Mesothelial cell of epicardium (in vitro differentiated cells): ENCODE measurements around the gene SUPT4H1. TPM values are rescaled to one million over a fixed set of nuclear protein-coding genes. Genes with fewer than 3 reads are reported as not detected.

Experiments
- DNase-seq, 2 experiments: peaks; one replicate each; pipeline ENCODE4 v3.0.0; 2021; ENCODE audit warnings: low spot score in 2 of 2; ENCODE audit not compliant: unreplicated experiment in 2 of 2
- H3K27ac Mint-ChIP-seq: 2 replicates; pipeline ENCODE4 v1.8.0; 2021; ENCODE audit warnings: mixed read lengths
- H3K27me3 Mint-ChIP-seq: 2 replicates; pipeline ENCODE4 v1.8.0; 2021; ENCODE audit warnings: low read depth, mixed read lengths
- H3K36me3 Mint-ChIP-seq: 2 replicates; pipeline ENCODE4 v1.8.0; 2021; ENCODE audit warnings: mixed read lengths
- H3K4me1 Mint-ChIP-seq: 2 replicates; pipeline ENCODE4 v1.8.0; 2021; ENCODE audit warnings: mixed read lengths
- H3K4me3 Mint-ChIP-seq: 2 replicates; pipeline ENCODE4 v1.8.0; 2021; ENCODE audit warnings: mild to moderate bottlenecking, moderate library complexity, mixed read lengths
- H3K9me3 Mint-ChIP-seq: 2 replicates; pipeline ENCODE4 v1.8.0; 2021; ENCODE audit warnings: mixed read lengths
- CTCF ChIP-seq: fragments of 200-600 bp; sonication (generic); IDR thresholded peaks from one replicate; pipeline ENCODE4 v1.5.0; 2021; ENCODE audit warnings: antibody characterized with exemption; ENCODE audit not compliant: unreplicated experiment
- total RNA-seq: library from RNA; stranded (reverse); gene quantifications from 3 replicates; pipeline ENCODE4 v1.2.1, GENCODE V29; 2021

SUPT4H1 gene
- total RNA-seq, 1 donor from 2014 or later = 76.8 TPM

- Mint-ChIP-seq H3K4me1 (peaks cover 15% of the 10 kb centered on the region), H3K4me3 (no peak overlapping the region), H3K27me3 (no peaks in the 10 kb centered on the region)
These were observed 22.0 kb downstream of the SUPT4H1 start for GRCh38 chr17:58329810-58330537.

DNA sequence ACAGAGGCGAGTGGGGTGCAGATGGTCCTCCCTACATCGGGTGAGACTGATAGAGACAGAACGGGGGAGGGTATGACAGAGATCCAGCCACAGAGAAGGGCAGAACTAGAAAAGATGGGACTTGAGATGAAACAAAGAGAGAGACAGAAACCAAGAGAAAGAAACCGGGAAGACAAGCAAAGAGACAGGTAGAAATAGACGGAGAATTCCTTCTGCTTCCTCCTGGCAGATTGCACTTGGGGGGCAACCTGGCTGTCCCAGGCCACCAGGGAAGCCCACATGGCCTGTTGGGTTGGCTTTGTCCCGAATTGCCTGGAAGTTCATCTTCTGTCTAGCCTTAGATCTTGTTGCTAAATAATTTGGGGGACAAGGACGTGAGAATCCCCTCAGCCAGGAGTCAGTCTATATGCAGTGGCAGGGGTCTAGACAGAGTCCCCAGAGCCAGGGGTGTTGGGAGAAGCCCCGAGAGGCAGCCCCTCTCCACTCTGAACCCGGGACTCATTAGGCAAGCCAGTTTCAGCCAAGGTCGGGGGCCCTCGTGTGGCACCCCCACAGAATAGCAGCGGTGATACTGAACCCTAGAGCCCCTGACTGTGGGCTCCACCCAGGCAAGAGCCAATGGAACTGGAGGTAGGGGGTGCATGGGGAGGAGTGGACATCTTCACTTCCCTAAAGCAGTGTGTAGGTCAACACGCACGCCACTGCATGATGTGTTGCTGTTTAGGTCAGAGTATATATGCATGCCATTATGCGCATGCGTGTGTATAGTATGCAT, 22.8 kb downstream of the SUPT4H1 start:
- no peaks in the 10 kb centered on the region for H3K36me3 Mint-ChIP-seq
- H3K9me3 Mint-ChIP-seq = no peaks in the 10 kb centered on the region
- H3K4me3 Mint-ChIP-seq = no peak overlapping the region
- no peak for DNase-seq
- peaks cover 16% of the 10 kb centered on the region for H3K4me1 Mint-ChIP-seq
- no peak for TF ChIP-seq CTCF
- no peak overlapping the region for H3K27ac Mint-ChIP-seq
- no peaks in the 10 kb centered on the region for H3K27me3 Mint-ChIP-seq

More at GRCh38 chr17:58329810-58330537, 22.0 kb downstream of the SUPT4H1 start:
- Mint-ChIP-seq H3K36me3 (no peaks in the 10 kb centered on the region), H3K27ac (no peak overlapping the region), H3K9me3 (no peaks in the 10 kb centered on the region)
- no peak for TF ChIP-seq CTCF
- DNase-seq = no peak

DNA sequence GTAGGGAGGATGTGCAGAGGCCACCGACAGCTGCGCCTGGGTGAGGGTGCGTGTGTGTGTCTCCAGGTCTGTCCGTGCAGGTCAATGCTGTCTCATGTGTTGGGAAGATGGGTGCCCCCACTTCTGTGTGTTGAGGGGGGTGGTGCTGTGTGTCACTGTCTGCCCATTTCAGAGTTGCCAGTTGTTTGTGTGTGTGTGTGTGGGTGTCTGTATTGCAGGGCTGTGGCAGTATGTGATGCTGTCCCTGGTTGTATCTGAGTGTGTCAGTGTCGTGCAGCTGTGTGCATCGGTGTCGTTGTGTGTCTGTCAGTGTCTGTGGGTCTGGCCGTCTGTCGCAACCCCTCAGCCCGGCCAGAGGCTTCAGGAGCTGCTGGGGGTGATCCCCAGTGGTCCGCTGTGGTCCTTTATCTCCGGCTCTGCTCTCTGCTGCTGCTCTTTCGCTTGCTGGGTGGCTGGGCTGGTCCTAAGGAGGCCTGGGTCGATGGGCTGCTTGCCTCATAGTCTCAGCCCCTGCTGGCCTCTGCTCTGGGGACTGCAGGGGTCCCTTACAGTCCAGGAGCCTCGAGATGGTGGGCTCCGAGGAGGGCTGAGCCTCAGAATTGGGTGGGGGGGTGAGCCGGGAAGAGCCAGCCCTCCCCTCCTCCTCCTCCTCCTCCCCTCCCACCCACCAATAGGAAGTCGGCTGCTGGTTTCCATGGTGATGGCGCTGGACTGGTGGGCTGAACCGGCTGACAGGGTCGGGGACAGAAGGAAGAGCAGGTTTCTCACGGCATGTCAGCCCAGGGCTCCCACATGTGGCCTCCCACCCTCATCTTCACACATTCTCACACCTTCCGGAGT, 23.6 kb downstream of the SUPT4H1 start, which contains the start of gene TSPOAP1:
TSPOAP1 (minus strand) TSS at position 601 of the 840 bp plus-strand sequence. CDS start 875 bp downstream, outside the sequence.
- Mint-ChIP-seq H3K27ac (no peak within 1 kb of the TSS), H3K27me3 (no peaks in the 10 kb centered on the region), H3K4me3 (no peak within 1 kb of the TSS), H3K4me1 (peaks cover 22% of the 10 kb centered on the region), H3K9me3 (no peaks in the 10 kb centered on the region), H3K36me3 (no peaks in the 10 kb centered on the region)
- no peak for TF ChIP-seq CTCF
- no peak for DNase-seq

GRCh38 chr17:58327363-58328194, 24.4 kb downstream of the SUPT4H1 start:
- no peak for TF ChIP-seq CTCF
- H3K4me1 Mint-ChIP-seq = peaks cover 25% of the 10 kb centered on the region
- no peak overlapping the region for H3K4me3 Mint-ChIP-seq
- DNase-seq = no peak
- no peak overlapping the region for H3K27ac Mint-ChIP-seq
- no peaks in the 10 kb centered on the region for H3K9me3 Mint-ChIP-seq
- H3K27me3 Mint-ChIP-seq = no peaks in the 10 kb centered on the region
- H3K36me3 Mint-ChIP-seq = no peaks in the 10 kb centered on the region
